H9 (cell line): Measurements from ENCODE around the gene PHACTR4. TPM values are rescaled to one million over a fixed set of nuclear protein-coding genes. Genes with fewer than 3 reads are reported as not detected.

Experiments used
- DNase-seq: peaks from one replicate; pipeline ENCODE4 v3.0.0-alpha.2; 2017
- H2AFZ ChIP-seq: one replicate; pipeline ENCODE4 v1.6.1; 2013; ENCODE audit warnings: mild to moderate bottlenecking, low read length, control low read depth, moderate library complexity
- H2AK5ac ChIP-seq: 2 replicates; pipeline ENCODE4 v1.6.1; 2013; ENCODE audit warnings: low read length, control low read depth, mixed read lengths; ENCODE audit not compliant: insufficient read length
- H2BK120ac ChIP-seq: one replicate; pipeline ENCODE4 v1.6.1; 2013; ENCODE audit warnings: low read depth, mild to moderate bottlenecking, low read length, control low read depth, inconsistent platforms; ENCODE audit not compliant: poor library complexity, severe bottlenecking
- H2BK12ac ChIP-seq: 2 replicates; pipeline ENCODE4 v1.6.1; 2013; ENCODE audit warnings: low read length, control low read depth, mixed read lengths, low read depth; ENCODE audit not compliant: insufficient read length
- H2BK15ac ChIP-seq: 2 replicates; pipeline ENCODE4 v1.6.1; 2013; ENCODE audit warnings: low read depth, low read length, control low read depth
- H2BK20ac ChIP-seq: one replicate; pipeline ENCODE4 v1.6.1; 2013; ENCODE audit warnings: low read depth, mild to moderate bottlenecking, low read length, control low read depth, inconsistent platforms; ENCODE audit not compliant: poor library complexity, severe bottlenecking
- H2BK5ac ChIP-seq: 2 replicates; pipeline ENCODE4 v1.6.1; 2013; ENCODE audit warnings: low read length, control low read depth, mixed read lengths; ENCODE audit not compliant: insufficient read length
- H3K14ac ChIP-seq: 2 replicates; pipeline ENCODE4 v1.6.1; 2013; ENCODE audit warnings: low read length, control low read depth; ENCODE audit not compliant: insufficient read depth
- H3K18ac ChIP-seq: 2 replicates; pipeline ENCODE4 v1.6.1; 2013; ENCODE audit warnings: low read depth, mild to moderate bottlenecking, mixed read lengths, low read length, control low read depth; ENCODE audit not compliant: insufficient read length
- H3K23ac ChIP-seq: 2 replicates; pipeline ENCODE4 v1.6.1; 2013; ENCODE audit warnings: low read length, control low read depth, mixed read lengths, low read depth; ENCODE audit not compliant: insufficient read length
- H3K23me2 ChIP-seq: 2 replicates; pipeline ENCODE4 v1.6.1; 2013; ENCODE audit warnings: low read depth, mild to moderate bottlenecking, mixed read lengths, low read length, control low read depth; ENCODE audit not compliant: insufficient read length, poor library complexity, severe bottlenecking
- H3K27ac ChIP-seq: 2 replicates; pipeline ENCODE4 v1.5.1; 2013; ENCODE audit warnings: low read length, control low read depth, mixed read lengths, low read depth; ENCODE audit not compliant: insufficient read length
- H3K27me3 ChIP-seq: 2 replicates; pipeline ENCODE4 v1.6.1; 2013; ENCODE audit warnings: low read length, control low read depth, inconsistent platforms; ENCODE audit not compliant: insufficient read depth
- H3K4ac ChIP-seq: 2 replicates; pipeline ENCODE4 v1.6.1; 2013; ENCODE audit warnings: low read depth, mild to moderate bottlenecking, control low read depth, inconsistent platforms, low read length, moderate library complexity
- H3K4me1 ChIP-seq: 2 replicates; pipeline ENCODE4 v1.6.1; 2013; ENCODE audit warnings: low read length, control low read depth, inconsistent platforms; ENCODE audit not compliant: insufficient read depth
- H3K4me2 ChIP-seq: 2 replicates; pipeline ENCODE4 v1.6.1; 2013; ENCODE audit warnings: low read length, control low read depth, mixed read lengths; ENCODE audit not compliant: insufficient read length, insufficient read depth
- H3K56ac ChIP-seq: 2 replicates; pipeline ENCODE4 v1.6.1; 2013; ENCODE audit warnings: low read depth, mild to moderate bottlenecking, mixed read lengths, low read length, control low read depth; ENCODE audit not compliant: insufficient read length
- H3K79me1 ChIP-seq: 2 replicates; pipeline ENCODE4 v1.6.1; 2013; ENCODE audit warnings: low read depth, mild to moderate bottlenecking, moderate library complexity, low read length, control low read depth, inconsistent platforms; ENCODE audit not compliant: insufficient read depth, poor library complexity, severe bottlenecking
- H3K79me2 ChIP-seq: 2 replicates; pipeline ENCODE4 v1.6.1; 2013; ENCODE audit warnings: low read length, control low read depth, inconsistent platforms; ENCODE audit not compliant: insufficient read depth
- H3K9ac ChIP-seq: 2 replicates; pipeline ENCODE4 v1.6.1; 2013; ENCODE audit warnings: low read length, control low read depth, mixed read lengths; ENCODE audit not compliant: insufficient read length; ENCODE audit errors: extremely low read depth
- H3K9me3 ChIP-seq: one replicate; pipeline ENCODE4 v1.6.1; 2013; ENCODE audit warnings: low read depth, low read length, inconsistent platforms; ENCODE audit not compliant: control insufficient read depth
- H3T11ph ChIP-seq: one replicate; pipeline ENCODE4 v1.6.1; 2013; ENCODE audit warnings: mild to moderate bottlenecking, low read length, control low read depth, inconsistent platforms
- H4K20me1 ChIP-seq: one replicate; pipeline ENCODE4 v1.6.1; 2013; ENCODE audit not compliant: control insufficient read depth, insufficient read length, insufficient read depth
- H4K5ac ChIP-seq: 2 replicates; pipeline ENCODE4 v1.6.1; 2013; ENCODE audit warnings: low read depth, mild to moderate bottlenecking, mixed read lengths, low read length, control low read depth; ENCODE audit not compliant: insufficient read length
- H4K8ac ChIP-seq: replicated peaks from 2 replicates; pipeline ENCODE4 v1.6.1; 2013; ENCODE audit warnings: low read length, control low read depth, mixed read lengths, low read depth; ENCODE audit not compliant: insufficient read length
- H4K91ac ChIP-seq: 2 replicates; pipeline ENCODE4 v1.6.1; 2013; ENCODE audit warnings: low read depth, mild to moderate bottlenecking, moderate library complexity, mixed read lengths, low read length, control low read depth; ENCODE audit not compliant: insufficient read length
- H3K27ac Mint-ChIP-seq, 3 experiments: 2 replicates in 2 of 3; 3 replicates in 1 of 3; pipeline ENCODE4 v1.8.0; 2020 to 2021; ENCODE audit warnings: mixed read lengths in 3 of 3, mild to moderate bottlenecking in 1 of 3, moderate library complexity in 1 of 3
- H3K27me3 Mint-ChIP-seq: 2 replicates; pipeline ENCODE4 v1.8.0; 2021; ENCODE audit warnings: low read depth, mild to moderate bottlenecking, moderate library complexity, mixed read lengths
- H3K36me3 Mint-ChIP-seq, 3 experiments: 2 replicates in 2 of 3; 3 replicates in 1 of 3; pipeline ENCODE4 v1.8.0; 2020 to 2021; ENCODE audit warnings: low read depth in 3 of 3, mixed read lengths in 3 of 3; ENCODE audit not compliant: insufficient read depth in 1 of 3
- H3K4me1 Mint-ChIP-seq, 2 experiments: 2 replicates each; pipeline ENCODE4 v1.8.0; 2020; ENCODE audit warnings: mixed read lengths in 2 of 2
- H3K4me3 Mint-ChIP-seq, 2 experiments: 2 replicates in 1 of 2; 3 replicates in 1 of 2; pipeline ENCODE4 v1.8.0; 2020 to 2021; ENCODE audit warnings: mild to moderate bottlenecking in 2 of 2, mixed read lengths in 2 of 2, moderate library complexity in 1 of 2
- H3K9me3 Mint-ChIP-seq, 2 experiments: 2 replicates in 1 of 2; 3 replicates in 1 of 2; pipeline ENCODE4 v1.8.0; 2020; ENCODE audit warnings: mild to moderate bottlenecking in 2 of 2, mixed read lengths in 2 of 2, moderate library complexity in 1 of 2
- CTCF ChIP-seq: fragments of 200-600 bp; sonication (generic); conservative IDR thresholded peaks from 3 replicates; pipeline ENCODE4 v1.8.0; 2021; ENCODE audit warnings: antibody characterized with exemption, mild to moderate bottlenecking
- WGBS: extraction: QIAGEN DNeasy Blood & Tissue Kit; methylation state at CpG from one replicate; pipeline ENCODE4 v1.1.7; 2013; ENCODE audit warnings: missing lambda C conversion rate, low lambda C conversion rate, mixed read lengths; ENCODE audit not compliant: insufficient read length; ENCODE audit errors: extremely low coverage; 5-methylcytosine and 5-hydroxymethylcytosine counted together
- total RNA-seq: library from RNA; stranded (reverse); gene quantifications from 2 replicates; pipeline ENCODE4 v1.2.1, GENCODE V29; 2021

The PHACTR4 gene
- total RNA-seq, 1 experiment from 2014 or later: 54.0 TPM

GRCh38 chr1:28482702-28483101 lies 113.2 kb downstream of the PHACTR4 start:
- Histone ChIP-seq H2BK5ac (no peak overlapping the region), H2BK120ac (no peak overlapping the region), H3K4me2 (no peak overlapping the region), H3K27ac (no peak overlapping the region), H3K56ac (no peak overlapping the region), H3T11ph (no peak overlapping the region), H3K9me3 (no peaks in the 10 kb centered on the region), H3K79me1 (no peaks in the 10 kb centered on the region), H4K5ac (no peak overlapping the region), H4K8ac (no peak overlapping the region), H4K20me1 (no peaks in the 10 kb centered on the region), H3K4me1 (no peaks in the 10 kb centered on the region), H3K23me2 (no peaks in the 10 kb centered on the region), H3K14ac (no peak overlapping the region), H2BK12ac (no peak overlapping the region), H4K91ac (no peak overlapping the region), H3K9ac (no peak overlapping the region), H3K79me2 (no peaks in the 10 kb centered on the region), H2BK15ac (no peak overlapping the region), H3K18ac (no peak overlapping the region), H3K23ac (no peak overlapping the region), H3K27me3 (no peaks in the 10 kb centered on the region), H2AFZ (no peak overlapping the region), H2BK20ac (no peak overlapping the region), H3K4ac (no peak overlapping the region), H2AK5ac (no peak overlapping the region)
- no peak for DNase-seq
- Mint-ChIP-seq H3K9me3 (no peaks in the 10 kb centered on the region), H3K36me3 (peaks cover 22 to 74% (median 50%) of the 10 kb centered on the region in 3 experiments), H3K4me3 (no peak overlapping the region), H3K4me1 (no peaks in the 10 kb centered on the region), H3K27me3 (no peaks in the 10 kb centered on the region), H3K27ac (no peak overlapping the region)
- no CpG with 5 or more reads among the region's 2 CpGs for WGBS
- no peak for TF ChIP-seq CTCF
